ENCODE data around the gene TMCC3. TPM values are rescaled to one million over a fixed set of nuclear protein-coding genes. Genes with fewer than 3 reads are reported as not detected.
A peak's percentile ranks its signal among the peaks of the same experiment; 100 is the strongest.

Gene TMCC3
- total and polyA plus RNA-seq, 9 of the 15 experiments (the other 6 are each of a cell fraction or from before 2014, with no cell fraction given), result not detected

DNA sequence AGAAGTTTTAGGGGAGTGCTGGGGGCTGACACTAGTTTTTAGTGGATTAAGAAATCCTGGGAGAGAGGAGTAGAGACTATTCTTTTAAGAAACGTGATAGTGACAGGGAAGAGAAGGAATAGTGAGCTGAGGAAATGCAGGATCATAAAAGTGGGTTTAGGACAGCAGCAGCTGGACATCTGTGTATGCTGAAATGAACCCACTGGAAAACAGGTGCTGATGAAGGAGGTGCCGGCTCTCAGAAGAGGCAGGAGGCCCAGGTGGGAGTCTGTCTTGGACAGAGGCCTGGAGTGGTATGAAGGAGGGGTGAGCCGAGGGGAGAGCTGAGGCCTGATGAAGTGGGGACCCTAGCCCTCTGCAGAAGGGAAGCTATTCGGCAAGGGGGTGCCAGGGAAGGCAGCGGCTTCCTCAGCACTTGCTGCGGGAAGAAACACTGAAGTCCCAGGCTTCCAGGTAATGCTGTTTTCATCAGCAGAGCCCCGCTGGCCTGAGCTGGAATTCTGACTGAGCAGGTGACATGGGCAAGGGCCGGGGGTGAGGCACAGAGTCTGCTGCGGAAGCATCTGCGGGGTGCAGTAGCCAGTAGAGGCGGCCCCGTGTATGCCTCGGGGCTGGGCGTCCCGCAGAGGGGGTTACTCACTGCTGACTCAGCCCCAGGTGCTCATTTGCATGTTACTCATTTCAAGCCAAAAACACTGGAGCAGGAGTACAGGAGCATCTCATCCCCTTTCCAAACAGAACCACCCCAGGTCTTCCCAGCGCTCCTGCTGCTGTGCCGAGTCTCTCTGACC is 89.7 kb downstream of the TMCC3 start:
- BruUV-seq (replicated peaks), result no TSS peak
- POLR2A ChIA-PET, result interaction anchor here (0.6 kb wide), 1 partner anchor 20 kb away, joined by 3 read pairs; no protein-coding TSS in a partner anchor
- in situ Hi-C loops (cut with MboI) (no loop called here), intact Hi-C loops (cut with micrococcal nuclease) (no loop called here)
- CTCF ChIA-PET (ENCODE audit: low intra/inter-chr PET ratio), result no interaction called here
- DNase-seq (ENCODE audit: extremely low read depth in 1 of 4, low spot score in 3 of 4), result no peak
- Histone ChIP-seq H3K9me1 (ENCODE audit: control insufficient read depth, insufficient read depth, low read length) (no peaks in the 10 kb centered on the region), H3K36me3 (ENCODE audit: control insufficient read depth, insufficient read depth, low read length) (no peaks in the 10 kb centered on the region), H2AFZ (ENCODE audit: low read depth, low read length) (no peak overlapping the region), H3K9ac (ENCODE audit: insufficient read depth in 1 of 2, low read depth in 2 of 2, low read length in 2 of 2) (peak overlapping the region in 1 of 2 experiments; percentile 45; a peak in 1 of 4 replicates), H3K27me3 (ENCODE audit: control insufficient read depth in 2 of 2, insufficient read depth in 2 of 2, low read length in 2 of 2) (peaks cover 15 to 38% of the 10 kb centered on the region in 2 experiments; a peak in 4 of 5 replicates), H3K4me2 (ENCODE audit: insufficient read depth, low read length) (no peak overlapping the region), H3K27ac (ENCODE audit: extremely low read depth, low read depth, low read length) (no peak overlapping the region), H3K9me3 (replicated peaks; ENCODE audit: control insufficient read depth, insufficient read depth, low read depth, low read length) (no peaks in the 10 kb centered on the region), H3K4me3 (no peak overlapping the region), H3K4me1 (replicated peaks in 1 of 2; ENCODE audit: control insufficient read depth in 2 of 2, insufficient read depth in 2 of 2, low read length in 2 of 2) (no peaks in the 10 kb centered on the region), H4K20me1 (replicated peaks; ENCODE audit: control insufficient read depth, insufficient read depth, low read length) (no peaks in the 10 kb centered on the region), H3K79me2 (ENCODE audit: control insufficient read depth, insufficient read depth, low read length) (no peaks in the 10 kb centered on the region)
- no peak for FAIRE-seq
- 0% methylated on average over 17 of the region's 17 CpGs for WGBS (ENCODE audit: insufficient coverage, low coverage, missing lambda C conversion rate)
- ATAC-seq, result peak; percentile 63
- TF ChIP-seq CBFA2T3 (IDR thresholded peaks at IDR 0.05), result 0 out of 2 replicates have a peak, but pooled peaks have one; percentile 13
- TF ChIP-seq GATAD2B (IDR thresholded peaks at IDR 0.05; ENCODE audit: borderline replicate concordance), result no peak
- TF ChIP-seq POLR2AphosphoS2 (IDR thresholded peaks at IDR 0.05; ENCODE audit: low read length), result no peak
- no peak for TF ChIP-seq ELF4 (CRISPR knock-in tag; IDR thresholded peaks at IDR 0.05)
- TF ChIP-seq FOSL1 (tag; conservative IDR thresholded peaks at IDR 0.05), result peak; percentile 60
- no peak for TF ChIP-seq CBX3 (IDR thresholded peaks at IDR 0.05; ENCODE audit: borderline replicate concordance in 1 of 2, low read length in 2 of 2)
- TF ChIP-seq, protein P1, sequence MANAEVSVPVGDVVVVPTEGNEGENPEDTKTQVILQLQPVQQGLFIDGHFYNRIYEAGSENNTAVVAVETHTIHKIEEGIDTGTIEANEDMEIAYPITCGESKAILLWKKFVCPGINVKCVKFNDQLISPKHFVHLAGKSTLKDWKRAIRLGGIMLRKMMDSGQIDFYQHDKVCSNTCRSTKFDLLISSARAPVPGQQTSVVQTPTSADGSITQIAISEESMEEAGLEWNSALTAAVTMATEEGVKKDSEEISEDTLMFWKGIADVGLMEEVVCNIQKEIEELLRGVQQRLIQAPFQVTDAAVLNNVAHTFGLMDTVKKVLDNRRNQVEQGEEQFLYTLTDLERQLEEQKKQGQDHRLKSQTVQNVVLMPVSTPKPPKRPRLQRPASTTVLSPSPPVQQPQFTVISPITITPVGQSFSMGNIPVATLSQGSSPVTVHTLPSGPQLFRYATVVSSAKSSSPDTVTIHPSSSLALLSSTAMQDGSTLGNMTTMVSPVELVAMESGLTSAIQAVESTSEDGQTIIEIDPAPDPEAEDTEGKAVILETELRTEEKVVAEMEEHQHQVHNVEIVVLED (CRISPR knock-in tag; IDR thresholded peaks at IDR 0.05), result no peak
- TF ChIP-seq NUFIP1 (IDR thresholded peaks at IDR 0.05; ENCODE audit: partially characterized antibody), result no peak
- peak; percentile 22; the same call in 1 of the 2 replicates for TF ChIP-seq CBFA2T2 (conservative IDR thresholded peaks at IDR 0.05)
- TF ChIP-seq, protein P2, sequence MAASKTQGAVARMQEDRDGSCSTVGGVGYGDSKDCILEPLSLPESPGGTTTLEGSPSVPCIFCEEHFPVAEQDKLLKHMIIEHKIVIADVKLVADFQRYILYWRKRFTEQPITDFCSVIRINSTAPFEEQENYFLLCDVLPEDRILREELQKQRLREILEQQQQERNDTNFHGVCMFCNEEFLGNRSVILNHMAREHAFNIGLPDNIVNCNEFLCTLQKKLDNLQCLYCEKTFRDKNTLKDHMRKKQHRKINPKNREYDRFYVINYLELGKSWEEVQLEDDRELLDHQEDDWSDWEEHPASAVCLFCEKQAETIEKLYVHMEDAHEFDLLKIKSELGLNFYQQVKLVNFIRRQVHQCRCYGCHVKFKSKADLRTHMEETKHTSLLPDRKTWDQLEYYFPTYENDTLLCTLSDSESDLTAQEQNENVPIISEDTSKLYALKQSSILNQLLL (CRISPR knock-in tag; IDR thresholded peaks at IDR 0.05; ENCODE audit: borderline replicate concordance), result no peak
- TF ChIP-seq, protein P3, sequence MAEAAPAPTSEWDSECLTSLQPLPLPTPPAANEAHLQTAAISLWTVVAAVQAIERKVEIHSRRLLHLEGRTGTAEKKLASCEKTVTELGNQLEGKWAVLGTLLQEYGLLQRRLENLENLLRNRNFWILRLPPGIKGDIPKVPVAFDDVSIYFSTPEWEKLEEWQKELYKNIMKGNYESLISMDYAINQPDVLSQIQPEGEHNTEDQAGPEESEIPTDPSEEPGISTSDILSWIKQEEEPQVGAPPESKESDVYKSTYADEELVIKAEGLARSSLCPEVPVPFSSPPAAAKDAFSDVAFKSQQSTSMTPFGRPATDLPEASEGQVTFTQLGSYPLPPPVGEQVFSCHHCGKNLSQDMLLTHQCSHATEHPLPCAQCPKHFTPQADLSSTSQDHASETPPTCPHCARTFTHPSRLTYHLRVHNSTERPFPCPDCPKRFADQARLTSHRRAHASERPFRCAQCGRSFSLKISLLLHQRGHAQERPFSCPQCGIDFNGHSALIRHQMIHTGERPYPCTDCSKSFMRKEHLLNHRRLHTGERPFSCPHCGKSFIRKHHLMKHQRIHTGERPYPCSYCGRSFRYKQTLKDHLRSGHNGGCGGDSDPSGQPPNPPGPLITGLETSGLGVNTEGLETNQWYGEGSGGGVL (CRISPR knock-in tag; IDR thresholded peaks at IDR 0.05), result no peak
- peak; percentile 38; the same call in 1 of the 2 replicates for TF ChIP-seq JUND (IDR thresholded peaks at IDR 0.05; ENCODE audit: borderline replicate concordance, low read depth, low read length)
- no peak for TF ChIP-seq JUND (tag; IDR thresholded peaks at IDR 0.05; ENCODE audit: borderline replicate concordance, low read depth, low read length)
- TF ChIP-seq, protein P4, sequence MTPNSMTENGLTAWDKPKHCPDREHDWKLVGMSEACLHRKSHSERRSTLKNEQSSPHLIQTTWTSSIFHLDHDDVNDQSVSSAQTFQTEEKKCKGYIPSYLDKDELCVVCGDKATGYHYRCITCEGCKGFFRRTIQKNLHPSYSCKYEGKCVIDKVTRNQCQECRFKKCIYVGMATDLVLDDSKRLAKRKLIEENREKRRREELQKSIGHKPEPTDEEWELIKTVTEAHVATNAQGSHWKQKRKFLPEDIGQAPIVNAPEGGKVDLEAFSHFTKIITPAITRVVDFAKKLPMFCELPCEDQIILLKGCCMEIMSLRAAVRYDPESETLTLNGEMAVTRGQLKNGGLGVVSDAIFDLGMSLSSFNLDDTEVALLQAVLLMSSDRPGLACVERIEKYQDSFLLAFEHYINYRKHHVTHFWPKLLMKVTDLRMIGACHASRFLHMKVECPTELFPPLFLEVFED (CRISPR knock-in tag; conservative IDR thresholded peaks at IDR 0.05), result no peak

All from K562 (cell line).